H9 (cell line): ENCODE data around the gene ARHGEF10L. TPM values are rescaled to one million over a fixed set of nuclear protein-coding genes. Genes with fewer than 3 reads are reported as not detected.
A peak's percentile ranks its signal among the peaks of the same experiment; 100 is the strongest.

Experiments
- DNase-seq: peaks from one replicate; pipeline ENCODE4 v3.0.0-alpha.2; 2017
- H2AFZ ChIP-seq: one replicate; pipeline ENCODE4 v1.6.1; 2013; ENCODE audit warnings: mild to moderate bottlenecking, low read length, control low read depth, moderate library complexity
- H2AK5ac ChIP-seq: 2 replicates; pipeline ENCODE4 v1.6.1; 2013; ENCODE audit warnings: low read length, control low read depth, mixed read lengths; ENCODE audit not compliant: insufficient read length
- H2BK120ac ChIP-seq: one replicate; pipeline ENCODE4 v1.6.1; 2013; ENCODE audit warnings: low read depth, mild to moderate bottlenecking, low read length, control low read depth, inconsistent platforms; ENCODE audit not compliant: poor library complexity, severe bottlenecking
- H2BK12ac ChIP-seq: 2 replicates; pipeline ENCODE4 v1.6.1; 2013; ENCODE audit warnings: low read length, control low read depth, mixed read lengths, low read depth; ENCODE audit not compliant: insufficient read length
- H2BK15ac ChIP-seq: 2 replicates; pipeline ENCODE4 v1.6.1; 2013; ENCODE audit warnings: low read depth, low read length, control low read depth
- H2BK20ac ChIP-seq: one replicate; pipeline ENCODE4 v1.6.1; 2013; ENCODE audit warnings: low read depth, mild to moderate bottlenecking, low read length, control low read depth, inconsistent platforms; ENCODE audit not compliant: poor library complexity, severe bottlenecking
- H2BK5ac ChIP-seq: 2 replicates; pipeline ENCODE4 v1.6.1; 2013; ENCODE audit warnings: low read length, control low read depth, mixed read lengths; ENCODE audit not compliant: insufficient read length
- H3K14ac ChIP-seq: 2 replicates; pipeline ENCODE4 v1.6.1; 2013; ENCODE audit warnings: low read length, control low read depth; ENCODE audit not compliant: insufficient read depth
- H3K18ac ChIP-seq: 2 replicates; pipeline ENCODE4 v1.6.1; 2013; ENCODE audit warnings: low read depth, mild to moderate bottlenecking, mixed read lengths, low read length, control low read depth; ENCODE audit not compliant: insufficient read length
- H3K23ac ChIP-seq: 2 replicates; pipeline ENCODE4 v1.6.1; 2013; ENCODE audit warnings: low read length, control low read depth, mixed read lengths, low read depth; ENCODE audit not compliant: insufficient read length
- H3K23me2 ChIP-seq: 2 replicates; pipeline ENCODE4 v1.6.1; 2013; ENCODE audit warnings: low read depth, mild to moderate bottlenecking, mixed read lengths, low read length, control low read depth; ENCODE audit not compliant: insufficient read length, poor library complexity, severe bottlenecking
- H3K27ac ChIP-seq: 2 replicates; pipeline ENCODE4 v1.5.1; 2013; ENCODE audit warnings: low read length, control low read depth, mixed read lengths, low read depth; ENCODE audit not compliant: insufficient read length
- H3K27me3 ChIP-seq: 2 replicates; pipeline ENCODE4 v1.6.1; 2013; ENCODE audit warnings: low read length, control low read depth, inconsistent platforms; ENCODE audit not compliant: insufficient read depth
- H3K4ac ChIP-seq: 2 replicates; pipeline ENCODE4 v1.6.1; 2013; ENCODE audit warnings: low read depth, mild to moderate bottlenecking, control low read depth, inconsistent platforms, low read length, moderate library complexity
- H3K4me1 ChIP-seq: 2 replicates; pipeline ENCODE4 v1.6.1; 2013; ENCODE audit warnings: low read length, control low read depth, inconsistent platforms; ENCODE audit not compliant: insufficient read depth
- H3K4me2 ChIP-seq: 2 replicates; pipeline ENCODE4 v1.6.1; 2013; ENCODE audit warnings: low read length, control low read depth, mixed read lengths; ENCODE audit not compliant: insufficient read length, insufficient read depth
- H3K56ac ChIP-seq: 2 replicates; pipeline ENCODE4 v1.6.1; 2013; ENCODE audit warnings: low read depth, mild to moderate bottlenecking, mixed read lengths, low read length, control low read depth; ENCODE audit not compliant: insufficient read length
- H3K79me1 ChIP-seq: 2 replicates; pipeline ENCODE4 v1.6.1; 2013; ENCODE audit warnings: low read depth, mild to moderate bottlenecking, moderate library complexity, low read length, control low read depth, inconsistent platforms; ENCODE audit not compliant: insufficient read depth, poor library complexity, severe bottlenecking
- H3K79me2 ChIP-seq: 2 replicates; pipeline ENCODE4 v1.6.1; 2013; ENCODE audit warnings: low read length, control low read depth, inconsistent platforms; ENCODE audit not compliant: insufficient read depth
- H3K9ac ChIP-seq: 2 replicates; pipeline ENCODE4 v1.6.1; 2013; ENCODE audit warnings: low read length, control low read depth, mixed read lengths; ENCODE audit not compliant: insufficient read length; ENCODE audit errors: extremely low read depth
- H3K9me3 ChIP-seq: one replicate; pipeline ENCODE4 v1.6.1; 2013; ENCODE audit warnings: low read depth, low read length, inconsistent platforms; ENCODE audit not compliant: control insufficient read depth
- H3T11ph ChIP-seq: one replicate; pipeline ENCODE4 v1.6.1; 2013; ENCODE audit warnings: mild to moderate bottlenecking, low read length, control low read depth, inconsistent platforms
- H4K20me1 ChIP-seq: one replicate; pipeline ENCODE4 v1.6.1; 2013; ENCODE audit not compliant: control insufficient read depth, insufficient read length, insufficient read depth
- H4K5ac ChIP-seq: 2 replicates; pipeline ENCODE4 v1.6.1; 2013; ENCODE audit warnings: low read depth, mild to moderate bottlenecking, mixed read lengths, low read length, control low read depth; ENCODE audit not compliant: insufficient read length
- H4K8ac ChIP-seq: replicated peaks from 2 replicates; pipeline ENCODE4 v1.6.1; 2013; ENCODE audit warnings: low read length, control low read depth, mixed read lengths, low read depth; ENCODE audit not compliant: insufficient read length
- H4K91ac ChIP-seq: 2 replicates; pipeline ENCODE4 v1.6.1; 2013; ENCODE audit warnings: low read depth, mild to moderate bottlenecking, moderate library complexity, mixed read lengths, low read length, control low read depth; ENCODE audit not compliant: insufficient read length
- H3K27ac Mint-ChIP-seq, 3 experiments: 2 replicates in 2 of 3; 3 replicates in 1 of 3; pipeline ENCODE4 v1.8.0; 2020 to 2021; ENCODE audit warnings: mixed read lengths in 3 of 3, mild to moderate bottlenecking in 1 of 3, moderate library complexity in 1 of 3
- H3K27me3 Mint-ChIP-seq: 2 replicates; pipeline ENCODE4 v1.8.0; 2021; ENCODE audit warnings: low read depth, mild to moderate bottlenecking, moderate library complexity, mixed read lengths
- H3K36me3 Mint-ChIP-seq, 3 experiments: 2 replicates in 2 of 3; 3 replicates in 1 of 3; pipeline ENCODE4 v1.8.0; 2020 to 2021; ENCODE audit warnings: low read depth in 3 of 3, mixed read lengths in 3 of 3; ENCODE audit not compliant: insufficient read depth in 1 of 3
- H3K4me1 Mint-ChIP-seq, 2 experiments: 2 replicates each; pipeline ENCODE4 v1.8.0; 2020; ENCODE audit warnings: mixed read lengths in 2 of 2
- H3K4me3 Mint-ChIP-seq, 2 experiments: 2 replicates in 1 of 2; 3 replicates in 1 of 2; pipeline ENCODE4 v1.8.0; 2020 to 2021; ENCODE audit warnings: mild to moderate bottlenecking in 2 of 2, mixed read lengths in 2 of 2, moderate library complexity in 1 of 2
- H3K9me3 Mint-ChIP-seq, 2 experiments: 2 replicates in 1 of 2; 3 replicates in 1 of 2; pipeline ENCODE4 v1.8.0; 2020; ENCODE audit warnings: mild to moderate bottlenecking in 2 of 2, mixed read lengths in 2 of 2, moderate library complexity in 1 of 2
- CTCF ChIP-seq: fragments of 200-600 bp; sonication (generic); conservative IDR thresholded peaks from 3 replicates; pipeline ENCODE4 v1.8.0; 2021; ENCODE audit warnings: antibody characterized with exemption, mild to moderate bottlenecking
- WGBS: extraction: QIAGEN DNeasy Blood & Tissue Kit; methylation state at CpG from one replicate; pipeline ENCODE4 v1.1.7; 2013; ENCODE audit warnings: missing lambda C conversion rate, low lambda C conversion rate, mixed read lengths; ENCODE audit not compliant: insufficient read length; ENCODE audit errors: extremely low coverage; 5-methylcytosine and 5-hydroxymethylcytosine counted together
- total RNA-seq: library from RNA; stranded (reverse); gene quantifications from 2 replicates; pipeline ENCODE4 v1.2.1, GENCODE V29; 2021

The ARHGEF10L gene
- total RNA-seq, 1 experiment from 2014 or later, result 20.2 TPM

GRCh38 chr1:17744666-17745478, 205.4 kb downstream of the ARHGEF10L start:
- Histone ChIP-seq H3K23ac (no peak overlapping the region), H2BK120ac (no peak overlapping the region), H3K9ac (no peak overlapping the region), H3K27me3 (no peaks in the 10 kb centered on the region), H2AFZ (no peak overlapping the region), H3K9me3 (no peaks in the 10 kb centered on the region), H3K56ac (no peak overlapping the region), H3K79me1 (no peaks in the 10 kb centered on the region), H2AK5ac (no peak overlapping the region), H2BK15ac (no peak overlapping the region), H3K14ac (no peak overlapping the region), H3K27ac (no peak overlapping the region), H3K4ac (no peak overlapping the region), H3K79me2 (no peaks in the 10 kb centered on the region), H2BK20ac (no peak overlapping the region), H2BK12ac (no peak overlapping the region), H3K4me2 (no peak overlapping the region), H4K8ac (no peak overlapping the region), H4K20me1 (no peaks in the 10 kb centered on the region), H4K5ac (no peak overlapping the region), H2BK5ac (no peak overlapping the region), H3K18ac (no peak overlapping the region), H3K4me1 (no peaks in the 10 kb centered on the region), H4K91ac (no peak overlapping the region), H3T11ph (no peak overlapping the region), H3K23me2 (no peaks in the 10 kb centered on the region)
- peak overlapping the region in 1 of 3 experiments; percentile 73; a peak in 1 of 7 replicates for H3K27ac Mint-ChIP-seq
- H3K36me3 Mint-ChIP-seq, result no peaks in the 10 kb centered on the region
- no peak overlapping the region for H3K4me3 Mint-ChIP-seq
- peaks cover 4% of the 10 kb centered on the region for H3K27me3 Mint-ChIP-seq
- H3K9me3 Mint-ChIP-seq, result no peaks in the 10 kb centered on the region
- WGBS, result no CpG with 5 or more reads among the region's 11 CpGs
- no peak for DNase-seq
- TF ChIP-seq CTCF, result peak; percentile 43
- peaks cover 0 to 16% of the 10 kb centered on the region in 2 experiments; a peak in 2 of 4 replicates for H3K4me1 Mint-ChIP-seq
